IMR-90 (cell line): ENCODE data around the gene IL13. TPM values are rescaled to one million over a fixed set of nuclear protein-coding genes. Genes with fewer than 3 reads are reported as not detected.
A peak's percentile ranks its signal among the peaks of the same experiment; 100 is the strongest.

Experiments used
- ATAC-seq: fragments of 200-7000 bp; cut with Tn5 transposase; 2 replicates; pipeline ENCODE4 v1.9.1; 2020; ENCODE audit warnings: low read depth, mild to moderate bottlenecking, moderate library complexity
- BruUV-seq: library from RNA; stranded (reverse); fragments of 400-500 nt; replicated peaks from 2 replicates; lab custom pipeline; 2021; lab: Mats Ljungman, UMichigan
- CTCF ChIA-PET: fragments of 300-600 bp; formaldehyde crosslinking; extraction: SDS; loops from one replicate; lab custom pipeline; 2021; ENCODE audit warnings: antibody characterized with exemption; lab: Yijun Ruan, JAX
- POLR2A ChIA-PET: fragments of 300-600 bp; sonication (Branson Sonifier 250); formaldehyde crosslinking; loops from one replicate; lab custom pipeline; 2022; ENCODE audit warnings: antibody characterized with exemption; ENCODE audit not compliant: unreplicated experiment; lab: Charles Lee
- DNase-seq: peaks from one replicate; pipeline ENCODE4 v3.0.0; 2013
- H2AFZ ChIP-seq: replicated peaks from 2 replicates; pipeline ENCODE3; 2013; ENCODE audit warnings: low read length, mild to moderate bottlenecking; ENCODE audit not compliant: poor library complexity
- H2AK5ac ChIP-seq: 2 replicates; pipeline ENCODE4 v1.6.1; 2013; ENCODE audit warnings: low read depth, low read length, inconsistent platforms
- H2AK9ac ChIP-seq: replicated peaks from 2 replicates; pipeline ENCODE3; 2013; ENCODE audit warnings: mild to moderate bottlenecking, low read depth, low read length, moderate library complexity; ENCODE audit not compliant: poor library complexity
- H2BK120ac ChIP-seq: 2 replicates; pipeline ENCODE4 v1.6.1; 2013; ENCODE audit warnings: low read depth, low read length, inconsistent platforms
- H2BK15ac ChIP-seq: 3 replicates; pipeline ENCODE4 v1.6.1; 2013; ENCODE audit warnings: low read depth, low read length, inconsistent platforms
- H2BK20ac ChIP-seq: 2 replicates; pipeline ENCODE4 v1.6.1; 2013; ENCODE audit warnings: low read depth, mild to moderate bottlenecking, inconsistent platforms, low read length, moderate library complexity
- H2BK5ac ChIP-seq: 2 replicates; pipeline ENCODE4 v1.6.1; 2013; ENCODE audit warnings: mild to moderate bottlenecking, low read depth, low read length, inconsistent platforms; ENCODE audit not compliant: poor library complexity, severe bottlenecking
- H3K14ac ChIP-seq: replicated peaks from 2 replicates; pipeline ENCODE4 v1.6.1; 2013; ENCODE audit warnings: low read depth, low read length, inconsistent platforms
- H3K18ac ChIP-seq: 2 replicates; pipeline ENCODE4 v1.6.1; 2013; ENCODE audit warnings: low read depth, low read length, control low read depth
- H3K23ac ChIP-seq: 2 replicates; pipeline ENCODE4 v1.6.1; 2013; ENCODE audit warnings: low read depth, low read length, inconsistent platforms
- H3K27ac ChIP-seq: 2 replicates; pipeline ENCODE4 v1.5.1; 2013; ENCODE audit warnings: mild to moderate bottlenecking, control low read depth, low read length; ENCODE audit not compliant: insufficient read depth
- H3K27me3 ChIP-seq: 2 replicates; pipeline ENCODE4 v1.6.1; 2013; ENCODE audit warnings: low read length; ENCODE audit not compliant: control insufficient read depth, insufficient read depth
- H3K36me3 ChIP-seq: 2 replicates; pipeline ENCODE4 v1.6.1; 2013; ENCODE audit warnings: low read length, mixed read lengths; ENCODE audit not compliant: control insufficient read depth, insufficient read depth
- H3K4ac ChIP-seq: 2 replicates; pipeline ENCODE4 v1.6.1; 2013; ENCODE audit warnings: low read depth, low read length, inconsistent platforms
- H3K4me1 ChIP-seq: 2 replicates; pipeline ENCODE4 v1.6.1; 2013; ENCODE audit warnings: low read length, mixed read lengths; ENCODE audit not compliant: control insufficient read depth, insufficient read depth
- H3K4me2 ChIP-seq: 2 replicates; pipeline ENCODE4 v1.6.1; 2013; ENCODE audit warnings: low read depth, mild to moderate bottlenecking, control low read depth, low read length, moderate library complexity
- H3K4me3 ChIP-seq: 2 replicates; pipeline ENCODE4 v1.5.1; 2013; ENCODE audit warnings: low read depth, mild to moderate bottlenecking, control low read depth, low read length, moderate library complexity; ENCODE audit not compliant: insufficient read depth
- H3K56ac ChIP-seq: 2 replicates; pipeline ENCODE4 v1.6.1; 2013; ENCODE audit warnings: low read length, inconsistent platforms; ENCODE audit not compliant: insufficient read depth; ENCODE audit errors: extremely low read depth
- H3K79me1 ChIP-seq, 2 experiments: 2 replicates each; pipeline ENCODE4 v1.6.1; 2013; ENCODE audit warnings: low read length in 2 of 2, inconsistent platforms in 1 of 2, low read depth in 1 of 2
- H3K9ac ChIP-seq: 2 replicates; pipeline ENCODE4 v1.6.1; 2013; ENCODE audit warnings: low read depth, low read length, control low read depth
- H3K9me1 ChIP-seq: 2 replicates; pipeline ENCODE4 v1.6.1; 2013; ENCODE audit warnings: low read length, inconsistent platforms; ENCODE audit not compliant: insufficient read depth
- H3K9me3 ChIP-seq: 2 replicates; pipeline ENCODE4 v1.6.1; 2013; ENCODE audit warnings: low read length; ENCODE audit not compliant: control insufficient read depth, insufficient read depth
- H4K20me1 ChIP-seq: 2 replicates; pipeline ENCODE4 v1.6.1; 2013; ENCODE audit warnings: low read length, inconsistent platforms; ENCODE audit not compliant: insufficient read depth
- H4K5ac ChIP-seq: 2 replicates; pipeline ENCODE4 v1.6.1; 2013; ENCODE audit warnings: mild to moderate bottlenecking, low read depth, low read length, control low read depth
- H4K8ac ChIP-seq, 2 experiments: 2 replicates each; pipeline ENCODE4 v1.6.1; 2013; ENCODE audit warnings: low read depth in 2 of 2, low read length in 2 of 2, control low read depth in 1 of 2, inconsistent platforms in 1 of 2
- H4K91ac ChIP-seq: 2 replicates; pipeline ENCODE4 v1.6.1; 2013; ENCODE audit warnings: low read depth, low read length, inconsistent platforms; ENCODE audit not compliant: insufficient read depth
- FOS ChIP-seq: fragments of 150-350 bp; IDR thresholded peaks from 2 replicates; pipeline ENCODE4 v1.6.1; 2016; ENCODE audit warnings: low read depth, low read length
- WGBS, 2 experiments: methylation state at CpG; one replicate each; pipeline versions ENCODE4 v1.1.5 to v1.1.7; 2013; ENCODE audit warnings: missing lambda C conversion rate in 2 of 2; ENCODE audit not compliant: insufficient read length in 1 of 2; ENCODE audit errors: extremely low coverage in 2 of 2; 5-methylcytosine and 5-hydroxymethylcytosine counted together
- dilution Hi-C: fragments of 300-500 bp; cut with HindIII; formaldehyde crosslinking; loops from one replicate; pipeline ENCODE4 v1.14.3; 2018; ENCODE audit warnings: low sequenced_read_pairs; ENCODE audit not compliant: unreplicated experiment
- in situ Hi-C: fragments of 300-500 bp; cut with MboI; formaldehyde crosslinking; loops from 3 replicates; pipeline ENCODE4 v1.14.3; 2019; ENCODE audit warnings: low sequenced_read_pairs, inconsistent platforms, mixed read lengths
- intact Hi-C: fragments of 100-400 bp; cut with micrococcal nuclease; formaldehyde crosslinking; loops from 2 replicates; pipeline ENCODE4 v1.10.0; 2022
- polyA plus RNA-seq, 3 experiments: library from polyadenylated mRNA; depleted of rRNA; stranded (reverse); fragments of >200 nt; gene quantifications; 2 replicates each; pipeline ENCODE4 v1.2.3, GENCODE V29; 2012; ENCODE audit warnings: low replicate concordance in 1 of 3
- total RNA-seq: library from RNA; depleted of rRNA; stranded (reverse); fragments of >200 nt; gene quantifications from 2 replicates; pipeline ENCODE4 v1.2.3, GENCODE V29; 2012
- TF ChIP-seq, protein P1 (sequence below): fragments of 150-350 bp; IDR thresholded peaks from 2 replicates; pipeline ENCODE4 v1.6.1; 2016; ENCODE audit warnings: low read depth, mild to moderate bottlenecking, low read length, moderate library complexity, borderline replicate concordance

Gene IL13
- total and polyA plus RNA-seq, 2 of the 4 experiments (the other 2 are of a cell fraction), result not detected

DNA sequence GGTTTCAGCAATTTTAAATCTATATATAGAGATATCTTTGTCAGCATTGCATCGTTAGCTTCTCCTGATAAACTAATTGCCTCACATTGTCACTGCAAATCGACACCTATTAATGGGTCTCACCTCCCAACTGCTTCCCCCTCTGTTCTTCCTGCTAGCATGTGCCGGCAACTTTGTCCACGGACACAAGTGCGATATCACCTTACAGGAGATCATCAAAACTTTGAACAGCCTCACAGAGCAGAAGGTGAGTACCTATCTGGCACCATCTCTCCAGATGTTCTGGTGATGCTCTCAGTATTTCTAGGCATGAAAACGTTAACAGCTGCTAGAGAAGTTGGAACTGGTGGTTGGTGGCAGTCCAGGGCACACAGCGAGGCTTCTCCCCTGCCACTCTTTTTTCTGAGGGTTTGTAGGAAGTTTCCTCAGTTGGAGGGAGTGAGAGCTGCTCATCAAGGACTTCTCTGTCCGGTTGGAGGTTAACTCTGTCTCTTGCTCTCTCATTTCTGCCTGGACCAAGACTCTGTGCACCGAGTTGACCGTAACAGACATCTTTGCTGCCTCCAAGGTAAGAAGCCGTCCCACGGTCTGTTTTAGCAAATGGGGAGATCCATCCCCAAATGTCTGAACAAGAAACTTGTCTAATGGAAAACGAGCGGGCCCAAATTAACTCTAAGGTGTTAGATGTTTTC is 16.1 kb downstream of the IL13 start, which contains the start of gene IL4 (continued):
- TF ChIP-seq, protein P1, sequence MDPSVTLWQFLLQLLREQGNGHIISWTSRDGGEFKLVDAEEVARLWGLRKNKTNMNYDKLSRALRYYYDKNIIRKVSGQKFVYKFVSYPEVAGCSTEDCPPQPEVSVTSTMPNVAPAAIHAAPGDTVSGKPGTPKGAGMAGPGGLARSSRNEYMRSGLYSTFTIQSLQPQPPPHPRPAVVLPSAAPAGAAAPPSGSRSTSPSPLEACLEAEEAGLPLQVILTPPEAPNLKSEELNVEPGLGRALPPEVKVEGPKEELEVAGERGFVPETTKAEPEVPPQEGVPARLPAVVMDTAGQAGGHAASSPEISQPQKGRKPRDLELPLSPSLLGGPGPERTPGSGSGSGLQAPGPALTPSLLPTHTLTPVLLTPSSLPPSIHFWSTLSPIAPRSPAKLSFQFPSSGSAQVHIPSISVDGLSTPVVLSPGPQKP, result no peak

DNA sequence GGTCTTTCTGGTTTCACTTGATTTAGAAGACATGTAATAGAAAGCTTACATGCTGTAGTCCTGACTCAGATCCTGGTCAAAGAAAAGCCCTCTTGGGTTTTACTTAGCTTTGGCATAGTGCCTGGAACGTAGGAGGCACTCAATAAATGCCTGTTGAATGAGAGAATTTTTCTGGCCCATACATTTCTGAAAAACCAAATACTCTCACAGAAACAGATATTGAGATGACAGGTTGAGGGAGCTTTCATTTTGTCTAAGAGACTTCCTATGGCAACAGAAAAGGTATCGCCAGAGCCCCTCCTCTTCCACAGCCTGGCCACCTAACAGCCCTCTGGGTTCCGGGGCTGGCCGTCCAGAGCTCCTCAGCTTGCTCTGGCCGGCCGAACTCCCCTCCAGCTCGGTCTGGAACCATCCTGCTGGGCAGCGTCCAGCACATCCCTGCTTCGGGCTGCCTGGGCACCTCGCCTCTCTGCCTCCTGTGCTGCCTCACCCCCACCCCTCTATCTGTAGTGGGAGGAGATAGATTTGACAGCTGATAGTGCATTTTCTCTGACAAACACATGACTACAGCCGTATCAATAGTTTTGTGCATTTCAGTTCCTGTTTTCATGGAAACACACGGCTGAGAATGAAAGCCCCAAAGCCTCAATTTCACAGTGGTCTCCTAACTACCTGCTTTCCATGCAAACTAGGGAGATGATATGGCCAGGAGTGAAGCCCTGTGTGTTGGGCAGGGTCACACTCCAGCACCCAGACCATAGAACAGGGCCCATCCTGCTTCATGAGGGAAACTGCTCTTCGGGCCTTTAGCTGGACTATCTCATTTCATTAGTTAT is 16.9 kb downstream of the IL13 start:
- DNase-seq, result peak; percentile 98
- POLR2A ChIA-PET, result no interaction called here

More for the DNA sequence above, 16.9 kb downstream of the IL13 start:
- Histone ChIP-seq H4K20me1 (no peaks in the 10 kb centered on the region), H2AFZ (peak overlapping the region; percentile 81), H3K36me3 (no peaks in the 10 kb centered on the region), H2AK9ac (peak overlapping the region; percentile 39), H3K9ac (no peak overlapping the region), H2BK120ac (peak overlapping the region; percentile 98), H3K9me3 (no peaks in the 10 kb centered on the region), H3K9me1 (peaks cover 25% of the 10 kb centered on the region), H3K4ac (peak overlapping the region; percentile 65), H2AK5ac (peak overlapping the region; percentile 41), H3K27me3 (no peaks in the 10 kb centered on the region), H2BK15ac (peak overlapping the region; percentile 87; the same call in 2 of the 3 replicates), H3K4me2 (peak overlapping the region; percentile 69), H3K27ac (peak overlapping the region; percentile 73), H3K56ac (peak overlapping the region; percentile 25; the same call in 1 of the 2 replicates), H4K8ac (peak overlapping the region; percentile 56 to 65), H4K5ac (peak overlapping the region; percentile 31), H2BK5ac (peak overlapping the region; percentile 94), H3K79me1 (no peaks in the 10 kb centered on the region), H3K14ac (peak overlapping the region; percentile 13), H4K91ac (peak overlapping the region; percentile 93), H2BK20ac (peak overlapping the region; percentile 38), H3K23ac (peak overlapping the region; percentile 44), H3K4me1 (peaks cover 18% of the 10 kb centered on the region), H3K18ac (peak overlapping the region; percentile 47), H3K4me3 (no peak overlapping the region)
- dilution Hi-C loops (no loop called here), in situ Hi-C loops (no loop called here), intact Hi-C loops (no loop called here)
- BruUV-seq, result no TSS peak
- no CpG with 5 or more reads among the region's 13 CpGs for WGBS, 2 experiments
- TF ChIP-seq, protein P1, result no peak
- TF ChIP-seq FOS, result peak; percentile 27; the same call in 1 of the 2 replicates
- CTCF ChIA-PET, result interaction anchor here (0.6 to 0.8 kb wide), 2 partner anchors 40 to 198 kb away, joined by 3 to 5 read pairs; no protein-coding TSS in a partner anchor
- ATAC-seq, result peak; percentile 70
